Smooth muscle cell (in vitro differentiated cells): ENCODE measurements around the gene GNAT3. TPM values are rescaled to one million over a fixed set of nuclear protein-coding genes. Genes with fewer than 3 reads are reported as not detected.

ENCODE experiments used
- DNase-seq: peaks from one replicate; lab custom pipeline; 2025; ENCODE audit not compliant: unreplicated experiment; lab: John Stamatoyannopoulos, UW
- H2AFZ ChIP-seq: fragments of 200-600 bp; sonication (generic); 2 replicates; pipeline ENCODE4 v1.6.0; 2016; ENCODE audit warnings: antibody characterized with exemption, low read depth, mild to moderate bottlenecking
- H3F3A ChIP-seq: fragments of 200-600 bp; sonication (generic); 2 replicates; pipeline ENCODE4 v1.6.0; 2017; ENCODE audit warnings: antibody characterized with exemption, low read depth
- H3K27ac ChIP-seq: fragments of 200-600 bp; sonication (generic); 2 replicates; pipeline ENCODE4 v1.5.1; 2016; ENCODE audit warnings: low read depth, mild to moderate bottlenecking
- H3K27me3 ChIP-seq: fragments of 200-600 bp; sonication (generic); 2 replicates; pipeline ENCODE4 v1.6.1; 2016; ENCODE audit warnings: low read depth, mild to moderate bottlenecking
- H3K36me3 ChIP-seq: fragments of 200-600 bp; sonication (generic); 2 replicates; pipeline ENCODE4 v1.5.1; 2016; ENCODE audit warnings: low read depth
- H3K4me1 ChIP-seq: fragments of 200-600 bp; sonication (generic); 2 replicates; pipeline ENCODE4 v1.5.1; 2016; ENCODE audit warnings: low read depth
- H3K4me2 ChIP-seq: fragments of 200-600 bp; sonication (generic); 2 replicates; pipeline ENCODE4 v1.6.0; 2016; ENCODE audit warnings: mild to moderate bottlenecking
- H3K4me3 ChIP-seq: fragments of 200-600 bp; sonication (generic); 2 replicates; pipeline ENCODE4 v1.5.1; 2016; ENCODE audit warnings: mild to moderate bottlenecking
- H3K79me2 ChIP-seq: fragments of 200-600 bp; sonication (generic); 2 replicates; pipeline ENCODE4 v1.6.0; 2016; ENCODE audit warnings: low read depth, mild to moderate bottlenecking
- H3K9ac ChIP-seq: fragments of 200-600 bp; sonication (generic); 2 replicates; pipeline ENCODE4 v1.6.0; 2016; ENCODE audit warnings: low read depth
- H3K9me3 ChIP-seq: fragments of 200-600 bp; sonication (generic); replicated peaks from 2 replicates; pipeline ENCODE4 v1.5.1; 2016; ENCODE audit warnings: low read depth
- H4K20me1 ChIP-seq: fragments of 200-600 bp; sonication (generic); 2 replicates; pipeline ENCODE4 v1.6.0; 2016; ENCODE audit warnings: low read depth
- CTCF ChIP-seq: fragments of 200-600 bp; sonication (generic); IDR thresholded peaks from 2 replicates; pipeline ENCODE4 v1.5.1; 2017; ENCODE audit warnings: borderline replicate concordance, mild to moderate bottlenecking, antibody characterized with exemption; ENCODE audit not compliant: insufficient read depth, poor library complexity, severe bottlenecking
- WGBS: methylation state at CpG from one replicate; pipeline ENCODE4 v1.1.7; 2016; ENCODE audit warnings: low lambda C conversion rate; 5-methylcytosine and 5-hydroxymethylcytosine counted together
- polyA plus RNA-seq: library from polyadenylated mRNA; unstranded; fragments of >200 nt; fragmentation: Nextera tagmentation; extraction: Ambion mirVana; gene quantifications from 2 replicates; pipeline ENCODE4 v1.2.1, GENCODE V29; 2016
- total RNA-seq: library from RNA; depleted of rRNA; stranded (reverse); fragments of >200 nt; gene quantifications from 2 replicates; pipeline ENCODE4 v1.2.3, GENCODE V29; 2014

GNAT3 gene
- total and polyA plus RNA-seq, 2 experiments from 2014 or later: not detected

- Histone ChIP-seq H3K9ac (no peak overlapping the region), H3K4me1 (no peaks in the 10 kb centered on the region), H3K9me3 (no peaks in the 10 kb centered on the region), H3K4me2 (no peak overlapping the region), H3F3A (no peaks in the 10 kb centered on the region), H3K27ac (no peak overlapping the region), H3K36me3 (no peaks in the 10 kb centered on the region), H3K4me3 (no peak overlapping the region), H4K20me1 (no peaks in the 10 kb centered on the region), H3K27me3 (no peaks in the 10 kb centered on the region), H2AFZ (no peak overlapping the region), H3K79me2 (no peaks in the 10 kb centered on the region)
- TF ChIP-seq CTCF: no peak
- DNase-seq: no peak
- WGBS: 92% methylated on average over 4 of the region's 4 CpGs
Observed at GRCh38 chr7:80459776-80460510, 51.9 kb downstream of the GNAT3 start.

GRCh38 chr7:80458822-80459725 is 52.8 kb downstream of the GNAT3 start:
- TF ChIP-seq CTCF: no peak
- H3K9ac ChIP-seq: no peak overlapping the region
- WGBS: 92% methylated on average over 6 of the region's 6 CpGs
- H4K20me1 ChIP-seq: no peaks in the 10 kb centered on the region
- H3K4me1 ChIP-seq: no peaks in the 10 kb centered on the region
- H3K9me3 ChIP-seq: no peaks in the 10 kb centered on the region
- no peak overlapping the region for H3K27ac ChIP-seq
- no peak overlapping the region for H3K4me2 ChIP-seq
- no peaks in the 10 kb centered on the region for H3F3A ChIP-seq
- no peaks in the 10 kb centered on the region for H3K27me3 ChIP-seq
- no peaks in the 10 kb centered on the region for H3K36me3 ChIP-seq
- no peak overlapping the region for H2AFZ ChIP-seq
- H3K79me2 ChIP-seq: no peaks in the 10 kb centered on the region
- DNase-seq: no peak
- H3K4me3 ChIP-seq: no peak overlapping the region

- Histone ChIP-seq H3K79me2 (no peaks in the 10 kb centered on the region), H3K36me3 (no peaks in the 10 kb centered on the region), H4K20me1 (no peaks in the 10 kb centered on the region), H3K4me2 (no peak overlapping the region), H3K9ac (no peak overlapping the region), H3K4me1 (peaks cover 4% of the 10 kb centered on the region), H3K27me3 (no peaks in the 10 kb centered on the region), H2AFZ (peak overlapping the region; percentile 57), H3K9me3 (no peaks in the 10 kb centered on the region), H3K27ac (no peak overlapping the region), H3K4me3 (no peak overlapping the region), H3F3A (no peaks in the 10 kb centered on the region)
- 76% methylated on average over 2 of the region's 2 CpGs for WGBS
- DNase-seq: no peak
- peak; percentile 56 for TF ChIP-seq CTCF
Observed at GRCh38 chr7:80453699-80454340, 58.0 kb downstream of the GNAT3 start.
